NOMO-1 treated with dmso at 0.1 percent for 144 hours (cell line): Measurements from ENCODE around the gene TMEM150A.
"Not testable (repeated sequence)": the region's sequence is repeated elsewhere in the genome, so short reads cannot be mapped to it uniquely, and the experiment has no call there.

Source experiments
- DNase-seq: peaks from one replicate; lab custom pipeline; 2025; ENCODE audit not compliant: unreplicated experiment; lab: John Stamatoyannopoulos, UW

Gene TMEM150A

DNA sequence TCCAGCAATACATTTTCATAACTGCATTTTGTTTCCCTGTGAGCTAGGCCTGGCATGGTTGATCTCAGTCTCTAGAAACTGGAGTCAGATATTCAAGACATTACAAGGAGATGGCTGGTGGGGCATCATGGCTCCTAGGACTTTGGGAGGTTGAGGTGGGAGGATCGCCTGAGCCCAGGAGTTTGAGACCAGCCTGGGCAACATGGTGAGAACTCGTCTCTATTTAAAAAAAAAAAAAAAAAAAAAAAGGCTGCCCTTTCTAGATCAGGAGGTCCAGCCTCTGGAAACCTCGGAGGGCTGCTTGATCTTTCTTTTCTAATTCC is 25.5 kb downstream of the TMEM150A start:
- no peak for DNase-seq

DNA sequence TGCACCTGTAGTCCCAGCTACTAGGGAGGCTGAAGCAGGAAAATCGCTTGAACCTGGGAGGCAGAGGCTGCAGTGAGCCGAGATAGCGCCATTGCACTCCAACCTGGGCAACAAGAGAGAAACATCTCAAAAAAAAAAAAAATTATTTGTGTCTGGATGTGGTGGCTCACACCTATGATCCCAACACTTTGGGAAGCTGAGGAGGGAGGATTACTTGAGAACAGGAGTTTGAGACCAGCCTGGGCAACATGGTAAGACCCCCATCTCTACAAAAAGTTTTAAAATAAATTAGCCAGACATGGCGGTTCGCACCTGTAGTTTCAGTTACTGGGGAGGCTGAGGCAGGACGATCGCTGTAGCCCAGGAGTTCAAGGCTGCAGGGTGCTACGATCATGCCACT is 26.8 kb downstream of the TMEM150A start:
- no peak for DNase-seq

DNA sequence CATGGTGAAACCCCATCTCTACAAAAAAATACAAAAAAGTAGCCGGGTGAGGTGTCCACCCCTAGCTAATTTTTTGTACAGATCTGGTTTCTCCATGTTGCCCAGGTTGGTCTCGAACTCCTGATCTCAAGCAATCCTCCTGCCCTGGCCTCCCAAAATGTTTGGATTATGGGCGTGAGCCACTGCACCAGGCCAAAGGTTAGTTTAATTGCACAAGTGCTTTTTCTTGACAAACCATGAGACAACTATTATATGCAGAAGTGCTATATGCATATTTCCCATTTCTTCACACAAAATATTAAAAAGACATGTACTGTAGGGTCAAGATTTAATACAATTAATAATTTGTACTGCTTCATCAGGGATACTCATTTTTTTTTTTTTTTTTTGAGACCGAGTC is 36.2 kb downstream of the TMEM150A start:
- no peak for DNase-seq

DNA sequence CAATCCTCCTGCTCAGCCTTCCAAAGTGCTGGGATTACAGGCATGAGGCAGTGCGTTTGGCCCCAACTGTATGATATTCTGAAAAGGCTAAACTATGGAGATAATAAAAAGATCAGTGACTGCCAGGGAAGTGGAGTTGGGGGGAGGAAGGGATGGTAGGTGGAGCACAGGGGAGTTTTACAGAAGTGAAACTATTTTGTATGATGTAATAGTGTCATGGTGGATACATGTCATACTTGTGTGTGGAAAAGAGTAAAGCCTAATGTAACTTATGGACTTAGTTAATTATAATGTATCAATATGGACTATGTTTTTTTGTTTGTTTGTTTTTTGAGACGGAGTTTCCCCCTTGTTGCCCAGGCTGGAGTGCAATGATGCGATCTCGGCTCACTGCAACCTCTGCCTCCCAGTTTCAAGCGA is 38.3 kb downstream of the TMEM150A start:
- peak; percentile 90 for DNase-seq

DNA sequence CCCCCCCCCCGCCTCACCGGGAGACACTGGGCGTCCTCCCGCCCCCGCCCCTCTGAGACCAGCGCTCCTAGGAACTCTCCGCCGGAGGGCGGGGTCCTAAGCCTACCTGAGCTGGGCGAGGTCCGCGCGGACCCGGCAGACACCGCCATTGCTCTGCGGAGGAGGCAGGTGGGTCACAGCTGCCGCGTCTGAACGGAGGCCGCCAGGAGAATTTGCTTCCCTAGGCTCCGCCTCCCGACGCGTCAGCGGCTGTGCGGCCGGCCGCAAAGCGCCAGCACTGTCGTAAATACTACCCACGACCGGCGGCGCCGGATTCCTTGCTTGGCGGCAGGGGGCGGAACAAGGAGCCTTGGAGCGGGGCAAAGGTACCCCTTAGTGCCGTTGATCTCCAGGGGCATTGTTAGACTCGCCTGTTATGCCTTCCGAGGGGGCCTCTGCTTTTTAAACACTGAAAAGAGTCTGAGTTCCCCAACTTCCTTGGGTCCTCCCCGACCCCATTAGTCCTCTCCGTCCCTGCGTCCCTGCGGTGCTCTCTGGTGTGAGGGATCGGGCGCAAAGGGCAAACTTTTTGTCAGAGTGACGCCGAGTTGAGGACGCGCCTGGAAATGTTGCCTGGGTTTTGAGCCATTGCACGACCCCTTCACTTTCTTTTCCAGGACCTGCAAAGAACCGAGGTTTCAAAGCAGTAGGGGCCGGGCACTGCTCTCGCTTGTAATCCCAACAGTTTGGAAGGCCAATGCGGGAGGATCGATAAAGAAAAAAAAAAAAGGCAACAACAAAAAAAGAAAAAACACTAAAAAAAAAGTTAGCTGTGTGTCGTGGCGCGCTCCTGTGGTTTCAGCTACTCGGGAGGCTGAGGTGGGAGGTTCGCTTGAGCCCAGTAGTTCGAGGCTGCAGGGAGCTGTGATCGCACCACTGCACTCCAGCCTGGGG is 41.0 kb downstream of the TMEM150A start, which contains the start of gene GGCX:
Gene GGCX, minus strand, starts transcription at position 214 of the 933 bp plus-strand sequence. Its CDS starts 65 bp downstream, at position 149.
- peak; percentile 95 for DNase-seq

DNA sequence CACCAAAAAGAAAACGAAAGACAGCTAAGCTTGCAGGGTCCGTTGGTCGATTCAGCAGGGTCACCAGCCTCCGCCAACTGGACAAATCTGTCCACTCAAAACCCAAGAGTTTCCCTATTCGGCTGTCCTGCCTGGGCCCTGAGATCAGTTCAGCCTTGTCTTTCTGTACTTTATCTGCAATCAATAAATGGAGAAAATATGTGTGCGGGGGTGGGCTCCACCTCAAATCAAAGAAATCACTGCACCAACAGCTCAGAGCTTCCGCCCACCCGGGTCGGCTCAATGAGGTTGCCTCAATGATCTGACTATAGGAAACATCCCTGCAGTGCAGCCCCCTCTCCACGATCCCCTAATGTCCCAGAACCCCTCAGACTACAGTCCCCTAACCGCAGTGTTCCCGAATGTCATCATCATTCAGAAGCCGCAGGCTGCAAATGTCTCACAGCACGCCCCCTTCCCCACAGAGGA is 41.7 kb downstream of the TMEM150A start:
- no peak for DNase-seq

DNA sequence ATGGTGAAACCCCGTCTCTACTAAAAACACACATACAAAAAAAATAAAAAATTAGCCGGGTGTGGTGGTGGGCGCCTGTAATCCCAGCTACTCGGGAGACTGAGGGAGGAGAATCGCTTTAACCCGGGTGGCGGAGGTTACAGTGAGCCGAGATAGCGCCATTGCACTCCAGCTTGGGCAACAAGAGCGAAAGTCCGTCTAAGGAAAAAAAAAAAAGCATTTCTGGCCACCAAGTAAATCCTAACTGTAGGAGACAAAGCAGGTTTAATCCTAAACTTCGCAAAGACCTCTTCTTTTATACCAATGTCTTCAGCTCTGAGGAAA is 42.1 kb downstream of the TMEM150A start:
- DNase-seq, result not testable (repeated sequence)

DNA sequence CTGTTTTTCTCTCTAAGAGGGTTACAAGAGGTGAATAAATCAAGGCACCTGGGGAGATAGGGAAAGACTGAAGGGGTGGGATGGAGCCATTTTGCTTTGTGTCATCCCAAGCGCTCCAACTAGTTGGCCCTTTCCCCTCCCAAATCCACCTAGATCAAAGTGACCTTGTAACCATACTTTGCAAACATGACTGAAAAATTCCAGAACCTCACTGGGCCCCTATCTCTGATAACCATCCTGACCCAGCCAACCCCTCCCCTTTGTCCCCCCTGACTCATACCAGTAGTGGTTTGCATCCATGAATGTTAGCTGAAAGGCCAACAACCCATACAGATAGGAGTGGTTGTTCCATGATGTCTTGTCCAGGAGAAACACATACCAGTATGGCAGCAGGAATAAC is 44.3 kb downstream of the TMEM150A start:
- no peak for DNase-seq

DNA sequence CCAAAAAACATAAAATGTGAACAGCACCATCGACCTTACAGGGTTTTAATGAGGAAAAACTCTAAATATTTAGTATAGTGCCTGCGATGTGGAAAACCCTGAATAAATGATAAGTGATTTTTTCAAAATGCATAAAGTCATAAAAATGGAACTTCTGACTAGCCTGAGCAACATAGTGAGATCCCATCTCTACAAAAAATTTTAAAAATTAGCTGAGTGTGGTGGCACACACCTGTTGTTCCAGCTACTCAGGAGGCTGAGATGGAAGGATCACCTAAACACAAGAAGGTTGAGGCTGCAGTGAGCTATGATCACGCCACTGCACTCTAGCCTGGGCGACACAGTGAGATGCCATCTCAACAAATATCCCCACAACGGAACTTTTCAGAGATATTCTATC is 45.4 kb downstream of the TMEM150A start:
- DNase-seq, result no peak

DNA sequence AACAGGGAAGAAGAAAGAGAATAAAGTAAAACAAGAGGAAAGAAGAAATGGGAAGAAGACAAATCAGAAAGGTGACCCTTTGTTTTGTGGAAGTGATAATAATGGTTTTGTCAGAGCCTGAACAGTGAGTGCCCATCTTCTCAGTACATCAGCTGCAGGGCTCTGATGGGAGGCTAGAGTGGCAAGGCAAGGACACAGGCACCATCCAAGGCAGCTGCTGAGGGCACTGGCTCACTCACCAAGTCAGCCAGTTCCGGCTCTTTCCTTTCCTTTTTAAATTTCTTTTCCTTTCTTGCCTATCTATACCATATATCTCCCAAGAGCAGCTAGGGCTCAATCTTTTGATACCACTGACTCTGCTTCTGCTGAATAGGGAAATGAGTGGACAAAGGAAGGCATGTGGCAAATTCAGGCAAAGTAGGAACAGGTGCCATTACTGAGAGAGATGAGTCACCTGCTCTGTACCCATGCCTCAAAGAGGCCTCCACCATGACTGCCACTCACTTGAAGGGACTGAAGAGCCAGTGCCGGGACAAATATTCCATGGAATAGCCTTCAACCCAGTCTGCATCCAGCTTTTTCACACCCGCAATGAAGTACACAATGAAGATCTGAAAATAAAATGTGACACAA is 47.4 kb downstream of the TMEM150A start:
- no peak for DNase-seq

DNA sequence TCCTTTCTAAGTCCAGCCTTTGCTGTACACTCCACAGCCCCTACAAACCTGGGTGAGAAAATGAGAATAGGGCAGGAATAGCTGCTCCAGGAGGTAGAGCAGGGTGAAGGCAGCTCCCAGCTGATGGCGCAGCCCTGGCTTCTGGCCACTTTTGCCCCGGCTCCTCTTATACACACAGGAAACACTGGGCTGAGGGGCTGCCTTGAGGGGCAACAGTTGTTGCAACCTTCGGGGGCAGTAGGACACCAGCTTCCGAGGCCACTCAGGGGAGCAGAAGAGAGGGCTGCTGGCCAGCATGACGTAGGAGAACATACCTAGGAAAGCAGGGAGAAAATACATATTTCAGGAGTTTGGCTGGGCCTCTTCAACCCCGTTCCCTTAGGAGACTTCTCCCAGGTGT is 49.3 kb downstream of the TMEM150A start:
- DNase-seq, result no peak

DNA sequence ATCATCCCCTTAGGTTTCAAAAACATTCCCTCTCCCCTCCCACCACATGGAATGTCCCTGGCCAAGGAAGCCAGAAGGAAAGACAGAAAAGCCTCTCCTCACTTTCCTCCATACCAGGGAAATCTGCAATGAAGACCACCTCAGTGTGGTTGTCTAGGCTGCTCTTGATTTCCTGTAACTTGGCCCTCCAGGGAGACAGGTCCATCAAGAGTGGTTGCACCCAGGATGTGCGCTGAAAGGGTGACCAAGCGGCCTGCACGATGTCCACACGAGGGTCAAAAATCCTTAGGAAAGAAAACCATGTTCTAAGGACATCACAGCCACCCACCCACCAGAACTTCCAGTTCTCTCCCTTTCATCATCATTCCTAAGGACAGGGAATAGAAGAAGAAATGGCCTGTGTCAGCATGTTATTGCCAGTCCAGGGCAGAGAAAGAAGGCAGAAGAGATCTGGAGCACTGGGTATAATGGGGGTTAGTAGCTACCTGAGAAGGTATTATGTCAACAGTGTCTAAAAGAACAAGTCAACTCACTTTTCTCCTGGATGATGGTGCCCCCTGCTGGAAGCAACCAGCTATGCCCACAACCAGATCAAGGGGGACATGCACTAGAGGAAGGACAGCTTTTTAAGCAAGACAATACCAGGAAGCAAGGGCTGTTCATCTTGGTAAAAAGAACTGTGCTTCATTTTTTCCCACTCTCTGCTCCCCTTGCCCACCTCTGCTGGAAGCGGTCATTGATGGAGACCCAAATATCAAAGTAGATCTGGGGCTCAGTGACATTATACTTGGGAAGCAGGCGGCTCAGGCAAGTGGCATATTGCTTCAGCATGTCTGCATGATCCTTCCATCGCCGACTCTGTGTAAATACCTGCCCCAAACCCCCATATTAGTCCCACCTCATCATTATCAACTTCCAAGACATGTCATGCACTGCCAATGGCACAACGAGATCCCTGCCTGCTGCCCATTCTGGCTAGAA is 50.5 kb downstream of the TMEM150A start:
- DNase-seq, result peak; percentile 49

DNA sequence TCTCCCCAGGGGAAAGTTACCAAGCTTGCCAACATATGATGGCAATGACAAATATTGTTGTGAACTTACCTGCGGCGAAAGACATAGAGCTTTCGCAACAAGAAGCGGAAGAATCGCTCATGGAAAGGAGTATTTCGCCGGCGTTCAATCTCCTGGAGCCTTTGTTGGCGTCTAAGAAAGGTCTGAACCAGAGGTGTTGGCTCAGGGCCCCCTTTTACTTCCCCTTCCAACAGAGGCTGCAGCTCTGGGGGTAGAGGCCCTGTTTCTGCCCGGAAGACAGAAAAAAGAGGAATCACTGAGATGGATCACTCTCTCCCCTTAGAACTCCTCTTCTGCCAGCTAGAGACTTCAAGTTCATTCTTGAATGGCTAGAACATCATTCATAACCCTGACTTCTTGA is 52.0 kb downstream of the TMEM150A start:
- DNase-seq, result peak; percentile 58

DNA sequence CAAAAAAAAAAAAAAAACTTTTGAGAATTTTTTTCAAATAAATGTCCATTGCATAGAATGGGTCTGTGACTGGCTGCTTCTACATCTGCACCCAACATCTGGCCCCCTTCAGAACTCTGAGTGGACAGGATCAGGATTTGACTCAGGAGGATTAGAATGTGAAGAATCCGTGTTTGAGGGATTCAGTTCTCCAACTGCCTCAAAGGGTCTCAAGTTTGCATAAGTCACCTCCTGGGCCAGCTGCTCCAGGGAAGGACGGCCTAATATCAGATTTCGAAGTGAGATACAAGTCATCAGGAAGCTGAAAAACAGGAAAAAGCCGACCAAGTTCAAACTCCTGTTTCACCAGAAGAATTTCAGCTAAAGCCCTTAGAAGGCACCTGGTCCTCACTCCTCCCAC is 52.7 kb downstream of the TMEM150A start:
- no peak for DNase-seq

DNA sequence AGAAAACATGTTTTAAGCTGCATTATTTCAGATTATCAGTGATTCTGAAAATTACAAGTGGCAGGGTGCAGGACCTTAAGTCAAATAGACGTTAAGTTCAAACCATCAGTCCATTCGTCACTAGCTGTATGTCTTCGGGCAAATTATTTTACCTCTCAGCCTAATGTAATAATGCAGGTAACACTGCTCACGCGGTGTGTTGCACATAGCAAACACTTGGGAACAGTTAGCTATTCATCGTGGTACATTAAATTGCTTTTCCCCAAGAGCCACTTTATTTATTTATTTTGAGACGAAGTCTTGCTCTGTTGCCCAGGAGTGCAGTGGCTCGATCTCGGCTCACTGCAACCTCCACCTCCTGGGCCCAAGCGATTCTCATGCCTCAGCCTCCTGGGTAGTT is 53.4 kb downstream of the TMEM150A start:
- no peak for DNase-seq

DNA sequence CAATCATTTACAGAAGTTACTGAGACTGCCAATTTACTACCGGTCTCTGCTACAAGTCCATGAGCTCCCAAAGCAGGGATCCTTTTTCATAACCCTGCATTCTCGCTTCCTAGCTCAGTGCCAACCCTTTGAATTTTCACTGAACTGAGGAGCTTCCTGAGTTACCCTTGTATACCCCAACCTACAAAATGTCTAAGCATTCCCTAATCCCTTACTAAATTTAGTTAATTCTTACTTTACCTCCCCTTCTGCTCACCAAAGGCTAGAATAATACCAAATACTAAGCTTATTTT is 53.9 kb downstream of the TMEM150A start:
- no peak for DNase-seq
